ENCODE measurements around the gene APBA1.

GRCh38 chr9:69486498-69486897 lies 185.7 kb downstream of the APBA1 start:
- TF ChIP-seq EZH2 (IDR thresholded peaks at IDR 0.05; ENCODE audit: low read length) (no peak), CTCF (optimal IDR thresholded peaks at IDR 0.05 in 1 of 3, IDR thresholded peaks at IDR 0.05 in 1 of 3, conservative IDR thresholded peaks at IDR 0.05 in 1 of 3; ENCODE audit: extremely low read depth in 1 of 3, insufficient read depth in 2 of 3, low read length in 3 of 3) (no peak)

Measured in keratinocyte (primary cell).